ENCODE results near the gene REEP5.

DNA sequence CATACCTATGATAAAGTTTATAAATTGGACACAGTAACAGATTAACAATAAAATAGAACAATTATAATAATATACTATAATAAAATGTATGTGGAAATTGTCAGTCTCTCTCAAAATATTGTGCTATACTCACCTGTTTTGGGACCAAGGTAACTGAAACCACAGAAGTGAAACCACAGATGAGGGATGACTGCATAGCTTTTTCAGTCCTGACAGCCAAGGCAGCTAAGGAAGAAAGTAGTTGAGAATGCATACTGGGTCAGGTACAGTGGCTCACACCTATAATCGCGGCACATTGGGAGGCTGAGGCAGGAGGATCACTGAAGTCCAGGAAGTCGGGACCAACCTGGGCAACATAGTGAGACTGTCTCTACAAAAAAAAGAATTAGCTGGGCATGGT lies 52.1 kb downstream of the REEP5 start:
- TF ChIP-seq EZH2 (IDR thresholded peaks at IDR 0.05; ENCODE audit: insufficient read depth, low read length) = no peak
- TF ChIP-seq, protein P1, sequence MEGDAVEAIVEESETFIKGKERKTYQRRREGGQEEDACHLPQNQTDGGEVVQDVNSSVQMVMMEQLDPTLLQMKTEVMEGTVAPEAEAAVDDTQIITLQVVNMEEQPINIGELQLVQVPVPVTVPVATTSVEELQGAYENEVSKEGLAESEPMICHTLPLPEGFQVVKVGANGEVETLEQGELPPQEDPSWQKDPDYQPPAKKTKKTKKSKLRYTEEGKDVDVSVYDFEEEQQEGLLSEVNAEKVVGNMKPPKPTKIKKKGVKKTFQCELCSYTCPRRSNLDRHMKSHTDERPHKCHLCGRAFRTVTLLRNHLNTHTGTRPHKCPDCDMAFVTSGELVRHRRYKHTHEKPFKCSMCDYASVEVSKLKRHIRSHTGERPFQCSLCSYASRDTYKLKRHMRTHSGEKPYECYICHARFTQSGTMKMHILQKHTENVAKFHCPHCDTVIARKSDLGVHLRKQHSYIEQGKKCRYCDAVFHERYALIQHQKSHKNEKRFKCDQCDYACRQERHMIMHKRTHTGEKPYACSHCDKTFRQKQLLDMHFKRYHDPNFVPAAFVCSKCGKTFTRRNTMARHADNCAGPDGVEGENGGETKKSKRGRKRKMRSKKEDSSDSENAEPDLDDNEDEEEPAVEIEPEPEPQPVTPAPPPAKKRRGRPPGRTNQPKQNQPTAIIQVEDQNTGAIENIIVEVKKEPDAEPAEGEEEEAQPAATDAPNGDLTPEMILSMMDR (IDR thresholded peaks at IDR 0.05; ENCODE audit: insufficient read depth, low read depth, low read length) = no peak
